ENCODE results near the gene TANGO6. TPM values are rescaled to one million over a fixed set of nuclear protein-coding genes. Genes with fewer than 3 reads are reported as not detected.

The TANGO6 gene
- total RNA-seq, 1 experiment from 2014 or later = 17.1 TPM

- no peaks in the 10 kb centered on the region for H3K36me3 ChIP-seq
- no peaks in the 10 kb centered on the region for H3K27me3 ChIP-seq (replicated peaks)
- no peak for DNase-seq (ENCODE audit: low read depth in 1 of 2, low spot score in 2 of 2)
- H3K4me1 ChIP-seq (replicated peaks) = peaks cover 22% of the 10 kb centered on the region
- no peaks in the 10 kb centered on the region for H3K9me3 ChIP-seq (replicated peaks)
- no peak overlapping the region for H3K27ac ChIP-seq
- no peak overlapping the region for H3K4me3 ChIP-seq
These were observed 246.0 kb downstream of the TANGO6 start for GRCh38 chr16:69089091-69089910.

GRCh38 chr16:69093974-69094373 is 250.6 kb downstream of the TANGO6 start:
- H3K36me3 ChIP-seq = no peaks in the 10 kb centered on the region
- H3K9me3 ChIP-seq (replicated peaks) = no peaks in the 10 kb centered on the region
- H3K27ac ChIP-seq = no peak overlapping the region
- DNase-seq (ENCODE audit: low read depth in 1 of 2, low spot score in 2 of 2) = no peak
- H3K4me1 ChIP-seq (replicated peaks) = peaks cover 13% of the 10 kb centered on the region
- H3K4me3 ChIP-seq = no peak overlapping the region
- no peaks in the 10 kb centered on the region for H3K27me3 ChIP-seq (replicated peaks)

GRCh38 chr16:69094501-69094900 is 251.2 kb downstream of the TANGO6 start:
- H3K36me3 ChIP-seq = no peaks in the 10 kb centered on the region
- no peak for DNase-seq (ENCODE audit: low read depth in 1 of 2, low spot score in 2 of 2)
- no peak overlapping the region for H3K27ac ChIP-seq
- no peak overlapping the region for H3K4me3 ChIP-seq
- no peaks in the 10 kb centered on the region for H3K9me3 ChIP-seq (replicated peaks)
- H3K4me1 ChIP-seq (replicated peaks) = peaks cover 10% of the 10 kb centered on the region
- H3K27me3 ChIP-seq (replicated peaks) = no peaks in the 10 kb centered on the region

DNA sequence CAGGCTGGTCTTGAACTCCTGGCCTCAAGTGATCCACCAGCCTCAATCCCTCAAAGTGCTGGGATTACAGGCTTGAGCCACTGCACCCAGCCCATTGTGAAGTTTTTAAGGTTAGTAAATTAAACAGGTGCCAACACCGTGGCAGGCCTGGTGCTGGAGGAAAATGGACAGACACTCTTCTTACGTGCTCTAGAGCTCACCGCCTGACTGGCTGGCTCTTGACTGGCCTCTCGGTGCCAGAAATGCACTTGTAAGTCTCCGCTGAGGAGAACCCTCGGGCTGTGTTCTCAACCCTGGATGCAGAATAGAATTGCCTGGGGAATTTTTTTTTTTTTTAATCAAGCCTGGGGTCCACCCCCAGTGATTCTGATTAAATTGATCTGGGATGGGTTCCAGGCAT is 251.9 kb downstream of the TANGO6 start:
- H3K4me1 ChIP-seq (replicated peaks) = peaks cover 3% of the 10 kb centered on the region; the same call in 1 of the 2 replicates
- no peak for DNase-seq (ENCODE audit: low read depth in 1 of 2, low spot score in 2 of 2)
- H3K9me3 ChIP-seq (replicated peaks) = no peaks in the 10 kb centered on the region
- H3K36me3 ChIP-seq = no peaks in the 10 kb centered on the region
- H3K27ac ChIP-seq = no peak overlapping the region
- no peaks in the 10 kb centered on the region for H3K27me3 ChIP-seq (replicated peaks)
- no peak overlapping the region for H3K4me3 ChIP-seq

DNA sequence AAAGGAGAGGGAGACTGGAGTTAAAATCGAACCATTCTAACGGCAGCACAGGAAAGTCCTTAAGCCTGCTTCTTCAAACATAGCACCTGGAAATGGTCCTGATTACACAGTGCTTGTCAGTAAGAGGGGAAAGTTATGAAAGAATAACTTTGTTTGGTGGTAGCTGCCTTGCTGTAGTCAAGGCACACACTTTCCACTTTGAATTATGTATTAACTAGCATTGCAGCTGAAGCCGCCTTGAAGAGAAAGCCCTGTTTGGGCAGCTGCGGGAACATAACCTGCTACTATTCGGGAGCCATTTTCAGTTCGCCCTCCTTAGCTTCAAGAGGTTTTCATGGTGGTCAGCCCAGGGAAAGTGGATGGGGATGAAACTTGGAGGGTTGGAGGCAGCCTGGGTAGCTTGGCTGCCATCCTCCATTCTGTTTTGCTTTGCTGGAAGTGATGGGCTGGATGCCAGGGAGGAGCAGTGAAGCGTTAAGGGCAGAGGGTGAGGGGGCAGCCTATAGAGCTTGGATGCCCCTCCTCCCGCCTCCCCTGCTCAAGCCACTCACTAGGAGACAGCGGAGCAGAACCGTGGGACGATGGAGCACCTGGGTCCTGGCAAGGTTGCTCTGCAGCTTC is 256.9 kb downstream of the TANGO6 start:
- Histone ChIP-seq H3K36me3 (no peaks in the 10 kb centered on the region), H3K4me3 (no peak overlapping the region), H3K4me1 (replicated peaks) (no peaks in the 10 kb centered on the region), H3K27me3 (replicated peaks) (no peaks in the 10 kb centered on the region), H3K9me3 (replicated peaks) (no peaks in the 10 kb centered on the region), H3K27ac (no peak overlapping the region)
- DNase-seq (ENCODE audit: low read depth in 1 of 2, low spot score in 2 of 2) = no peak

DNA sequence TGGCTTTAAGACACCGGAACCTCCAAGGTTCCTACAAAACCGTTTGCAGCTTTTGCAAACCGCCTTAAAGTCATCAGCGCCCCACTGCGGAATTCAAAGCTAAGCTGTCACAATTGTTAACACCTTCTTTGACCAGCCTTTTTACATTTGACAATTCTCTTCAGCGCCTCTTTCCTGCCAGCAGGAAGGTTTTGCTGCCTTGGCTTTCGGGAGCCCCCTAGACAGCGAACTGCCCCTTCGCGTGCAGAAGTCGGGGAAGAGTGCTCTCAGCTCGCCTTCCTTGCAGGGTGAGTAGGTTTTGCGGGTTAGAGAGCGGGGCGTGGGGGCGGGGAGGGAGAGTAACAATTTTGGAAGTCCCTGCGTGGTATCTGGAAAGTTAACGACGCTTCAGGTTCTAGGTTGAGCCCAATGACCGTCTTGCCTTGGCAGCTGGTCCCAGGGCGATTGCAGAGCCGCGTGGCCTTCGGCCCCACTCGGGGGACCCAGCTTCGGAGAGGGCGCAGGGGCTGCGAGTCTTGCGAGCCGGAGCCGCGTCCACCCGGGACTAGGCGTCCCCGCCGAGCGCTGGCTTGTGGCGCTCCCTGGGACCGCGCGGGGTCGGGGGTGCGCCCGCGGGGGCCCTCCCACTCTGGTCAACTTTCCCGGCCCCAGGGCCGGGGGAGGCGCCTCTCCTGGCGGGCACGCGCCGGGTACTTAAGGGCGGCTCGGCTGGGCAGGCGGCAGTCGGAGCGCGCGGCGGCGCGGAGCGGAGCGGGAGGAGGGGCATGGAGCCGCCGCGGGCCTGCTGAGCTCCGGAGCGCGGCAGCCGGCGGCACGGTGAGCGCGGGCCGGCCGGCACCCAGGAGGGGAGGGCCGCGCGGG is 262.4 kb downstream of the TANGO6 start, which contains the start of gene HAS3:
TSS of gene HAS3 (plus strand) at position 153 of the 861 bp plus-strand sequence. CDS start 3,743 bp downstream, outside the sequence.
- Histone ChIP-seq H3K9me3 (replicated peaks) (no peaks in the 10 kb centered on the region), H3K27me3 (replicated peaks) (no peaks in the 10 kb centered on the region), H3K4me3 (peak within 1 kb of the TSS; percentile 57), H3K27ac (no peak within 1 kb of the TSS), H3K4me1 (replicated peaks) (peaks cover 13% of the 10 kb centered on the region), H3K36me3 (peaks cover 11% of the 10 kb centered on the region; the same call in 1 of the 2 replicates)
- peak; percentile 63 to 71 for DNase-seq (ENCODE audit: low read depth in 1 of 2, low spot score in 2 of 2)

- Histone ChIP-seq H3K36me3 (peaks cover 11% of the 10 kb centered on the region; the same call in 1 of the 2 replicates), H3K4me1 (replicated peaks) (peaks cover 13% of the 10 kb centered on the region), H3K27me3 (replicated peaks) (no peaks in the 10 kb centered on the region), H3K4me3 (peak overlapping the region; percentile 57), H3K27ac (no peak overlapping the region), H3K9me3 (replicated peaks) (no peaks in the 10 kb centered on the region)
- DNase-seq (ENCODE audit: low read depth in 1 of 2, low spot score in 2 of 2) = no peak
These were observed 263.4 kb downstream of the TANGO6 start for GRCh38 chr16:69106491-69107315.

DNA sequence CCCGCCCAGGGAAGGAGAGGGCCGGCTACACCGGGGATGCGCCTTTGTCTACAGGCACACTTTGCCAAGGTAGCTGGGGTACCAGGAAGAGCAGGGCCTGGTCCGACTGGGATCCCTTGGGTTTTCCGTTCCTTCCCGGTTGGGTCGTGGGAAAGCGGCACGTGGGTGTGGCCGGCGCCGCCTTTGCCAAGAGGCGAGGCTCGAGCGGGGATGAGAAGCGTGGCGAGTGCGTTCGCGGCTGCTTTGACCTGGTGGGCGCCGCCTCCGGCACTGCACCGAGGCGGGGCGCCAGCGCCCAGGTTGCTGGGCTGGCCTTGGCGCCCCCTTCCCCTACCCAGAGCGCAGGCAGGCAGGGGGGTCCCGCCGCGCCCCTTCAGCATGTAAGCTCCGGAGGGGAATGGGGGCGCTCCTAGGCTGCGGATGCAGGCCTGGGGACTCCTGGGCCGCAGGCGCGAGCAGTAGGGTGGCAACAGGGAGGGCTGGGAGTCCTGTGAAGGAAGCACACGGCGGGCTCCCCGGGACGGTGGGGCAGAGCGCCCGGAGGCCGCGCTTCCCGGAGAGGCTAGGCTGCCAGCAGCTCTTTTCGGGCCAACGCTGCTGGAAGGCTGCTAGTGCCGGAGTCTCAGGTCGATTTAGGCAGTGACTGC is 264.1 kb downstream of the TANGO6 start:
- H3K9me3 ChIP-seq (replicated peaks) = no peaks in the 10 kb centered on the region
- peaks cover 17% of the 10 kb centered on the region for H3K36me3 ChIP-seq
- H3K4me1 ChIP-seq (replicated peaks) = peaks cover 13% of the 10 kb centered on the region
- no peak overlapping the region for H3K4me3 ChIP-seq
- H3K27me3 ChIP-seq (replicated peaks) = no peaks in the 10 kb centered on the region
- H3K27ac ChIP-seq = no peak overlapping the region
- DNase-seq (ENCODE audit: low read depth in 1 of 2, low spot score in 2 of 2) = no peak

DNA sequence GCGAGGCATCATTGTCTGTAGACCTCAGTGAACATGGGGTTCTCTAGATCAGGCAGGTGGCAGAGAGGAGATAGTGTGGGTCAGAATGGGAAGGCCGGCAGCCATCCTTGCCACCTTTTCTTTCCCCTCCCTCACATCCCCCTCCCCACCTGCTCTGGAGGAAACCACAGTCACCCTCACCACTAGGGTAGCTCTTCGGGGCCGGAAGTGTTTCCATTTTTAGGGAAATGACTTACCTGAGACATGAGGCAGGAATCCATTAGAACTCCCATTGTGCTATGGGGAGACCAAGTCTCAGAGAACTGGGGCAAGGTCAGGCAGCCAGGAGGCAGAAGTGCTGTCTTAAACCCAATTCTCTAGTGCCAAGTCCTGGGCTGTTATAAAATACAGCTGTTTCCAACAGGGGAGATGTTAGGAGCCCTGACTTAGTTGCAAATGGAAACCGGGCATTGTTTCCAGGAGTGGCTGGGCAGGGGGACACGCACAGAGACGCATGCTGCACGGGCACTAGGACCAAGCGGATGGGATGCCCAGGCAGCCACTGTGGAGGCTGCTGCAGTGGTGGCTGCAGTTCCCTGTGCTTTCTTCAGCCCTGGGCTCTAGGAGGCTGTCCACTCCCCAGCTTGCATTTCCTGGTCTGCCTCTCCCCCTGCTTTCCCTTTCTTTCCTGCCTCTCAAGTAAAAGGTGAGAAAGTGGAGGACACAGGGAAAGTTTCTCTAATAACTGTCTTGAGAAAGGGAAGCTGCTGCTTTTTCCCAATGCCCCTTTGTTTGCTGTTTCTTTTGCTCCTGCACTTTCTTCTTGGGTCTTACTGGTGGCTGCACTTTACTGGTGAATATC is 265.0 kb downstream of the TANGO6 start:
- peaks cover 13% of the 10 kb centered on the region for H3K4me1 ChIP-seq (replicated peaks)
- H3K27ac ChIP-seq = no peak overlapping the region
- peaks cover 23% of the 10 kb centered on the region for H3K36me3 ChIP-seq
- H3K4me3 ChIP-seq = no peak overlapping the region
- no peaks in the 10 kb centered on the region for H3K9me3 ChIP-seq (replicated peaks)
- DNase-seq (ENCODE audit: low read depth in 1 of 2, low spot score in 2 of 2) = no peak
- H3K27me3 ChIP-seq (replicated peaks) = no peaks in the 10 kb centered on the region

DNA sequence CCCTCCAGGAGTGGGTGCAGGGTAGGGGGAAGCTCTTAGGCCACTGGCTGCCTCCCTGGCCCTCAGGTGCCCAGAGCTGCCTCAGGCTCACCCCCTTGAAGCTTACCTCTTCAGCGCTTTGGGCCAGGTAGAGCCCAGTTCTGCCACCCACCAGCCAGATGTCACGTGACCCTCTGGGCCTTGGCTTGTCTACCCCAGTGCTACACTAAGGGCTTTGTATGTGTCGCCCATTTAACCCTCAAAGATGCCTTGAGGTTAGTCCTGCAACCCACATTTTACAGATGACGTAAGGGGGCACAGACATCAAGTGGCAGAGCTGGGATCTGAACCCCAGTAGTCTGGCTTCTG is 265.5 kb downstream of the TANGO6 start:
- Histone ChIP-seq H3K36me3 (peaks cover 25% of the 10 kb centered on the region), H3K9me3 (replicated peaks) (no peaks in the 10 kb centered on the region), H3K4me1 (replicated peaks) (peaks cover 13% of the 10 kb centered on the region), H3K27ac (no peak overlapping the region), H3K27me3 (replicated peaks) (no peaks in the 10 kb centered on the region), H3K4me3 (no peak overlapping the region)
- DNase-seq (ENCODE audit: low read depth in 1 of 2, low spot score in 2 of 2) = no peak

DNA sequence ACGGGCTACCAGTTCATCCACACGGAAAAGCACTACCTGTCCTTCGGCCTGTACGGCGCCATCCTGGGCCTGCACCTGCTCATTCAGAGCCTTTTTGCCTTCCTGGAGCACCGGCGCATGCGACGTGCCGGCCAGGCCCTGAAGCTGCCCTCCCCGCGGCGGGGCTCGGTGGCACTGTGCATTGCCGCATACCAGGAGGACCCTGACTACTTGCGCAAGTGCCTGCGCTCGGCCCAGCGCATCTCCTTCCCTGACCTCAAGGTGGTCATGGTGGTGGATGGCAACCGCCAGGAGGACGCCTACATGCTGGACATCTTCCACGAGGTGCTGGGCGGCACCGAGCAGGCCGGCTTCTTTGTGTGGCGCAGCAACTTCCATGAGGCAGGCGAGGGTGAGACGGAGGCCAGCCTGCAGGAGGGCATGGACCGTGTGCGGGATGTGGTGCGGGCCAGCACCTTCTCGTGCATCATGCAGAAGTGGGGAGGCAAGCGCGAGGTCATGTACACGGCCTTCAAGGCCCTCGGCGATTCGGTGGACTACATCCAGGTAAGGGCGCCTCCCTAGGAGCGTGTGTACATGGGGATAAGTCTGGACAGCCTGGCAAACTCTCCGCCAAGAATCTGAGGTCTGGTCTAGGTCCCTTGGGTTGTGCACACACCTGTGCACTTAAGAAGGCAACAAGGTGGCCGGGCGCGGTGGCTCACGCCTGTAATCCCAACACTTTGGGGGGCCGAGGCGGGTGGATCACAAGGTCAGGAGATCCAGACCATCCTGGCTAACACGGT is 266.3 kb downstream of the TANGO6 start:
- Histone ChIP-seq H3K4me1 (replicated peaks) (peaks cover 13% of the 10 kb centered on the region), H3K27ac (no peak overlapping the region), H3K4me3 (no peak overlapping the region), H3K27me3 (replicated peaks) (no peaks in the 10 kb centered on the region), H3K9me3 (replicated peaks) (no peaks in the 10 kb centered on the region), H3K36me3 (peaks cover 29% of the 10 kb centered on the region)
- no peak for DNase-seq (ENCODE audit: low read depth in 1 of 2, low spot score in 2 of 2)
